ENCODE data around the gene THAP12.

Gene THAP12

GRCh38 chr11:76379807-76380158 lies 1.1 kb downstream of the THAP12 start:
- no peak for DNase-seq

GRCh38 chr11:76376746-76377558 lies 4.0 kb downstream of the THAP12 start:
- no peak for DNase-seq

- no peak for DNase-seq
These were observed 9.8 kb downstream of the THAP12 start for GRCh38 chr11:76371170-76371569.

GRCh38 chr11:76369406-76369805 lies 11.5 kb downstream of the THAP12 start:
- no peak for DNase-seq

- DNase-seq = no peak
These were observed 12.4 kb downstream of the THAP12 start for GRCh38 chr11:76368490-76368889.

- no peak for DNase-seq
These were observed 15.8 kb downstream of the THAP12 start for GRCh38 chr11:76365038-76365679.

GRCh38 chr11:76362716-76363115 lies 18.2 kb downstream of the THAP12 start:
- no peak for DNase-seq

- DNase-seq = no peak
These were observed 19.2 kb downstream of the THAP12 start for GRCh38 chr11:76361776-76362175.

- DNase-seq = no peak
These were observed 19.6 kb downstream of the THAP12 start for GRCh38 chr11:76361374-76361773.

- no peak for DNase-seq
These were observed 25.8 kb downstream of the THAP12 start for GRCh38 chr11:76355172-76355571.

GRCh38 chr11:76348348-76348747 lies 32.6 kb downstream of the THAP12 start:
- DNase-seq = no peak

- DNase-seq = no peak
These were observed 33.5 kb downstream of the THAP12 start for GRCh38 chr11:76347466-76347865.

GRCh38 chr11:76339221-76339620 lies 41.7 kb downstream of the THAP12 start:
- no peak for DNase-seq

GRCh38 chr11:76337923-76338322 lies 43.0 kb downstream of the THAP12 start:
- no peak for DNase-seq

- no peak for DNase-seq
These were observed 43.5 kb downstream of the THAP12 start for GRCh38 chr11:76337469-76337868.

GRCh38 chr11:76336597-76336996 lies 44.3 kb downstream of the THAP12 start:
- no peak for DNase-seq

- DNase-seq = no peak
These were observed 45.1 kb downstream of the THAP12 start for GRCh38 chr11:76335842-76336241.

GRCh38 chr11:76334826-76335389 lies 46.0 kb downstream of the THAP12 start:
- no peak for DNase-seq

- DNase-seq = no peak
These were observed 50.3 kb downstream of the THAP12 start for GRCh38 chr11:76330651-76331050.

GRCh38 chr11:76329983-76330382 lies 50.9 kb downstream of the THAP12 start:
- DNase-seq = no peak

GRCh38 chr11:76329084-76329648 lies 51.8 kb downstream of the THAP12 start:
- no peak for DNase-seq

- DNase-seq = no peak
These were observed 53.1 kb downstream of the THAP12 start for GRCh38 chr11:76327756-76328388.

- no peak for DNase-seq
These were observed 53.7 kb downstream of the THAP12 start for GRCh38 chr11:76327202-76327601.

Data from activated effector memory CD4-positive, alpha-beta T cell treated with Interleukin-2 at 50 U/mL for 16 hours (primary cell).